D341Med (cell line): ENCODE results near the gene OR5K2.

Source experiments
- DNase-seq: peaks from one replicate; pipeline ENCODE4 v3.0.0; 2012; ENCODE audit warnings: low spot score

The OR5K2 gene

DNA sequence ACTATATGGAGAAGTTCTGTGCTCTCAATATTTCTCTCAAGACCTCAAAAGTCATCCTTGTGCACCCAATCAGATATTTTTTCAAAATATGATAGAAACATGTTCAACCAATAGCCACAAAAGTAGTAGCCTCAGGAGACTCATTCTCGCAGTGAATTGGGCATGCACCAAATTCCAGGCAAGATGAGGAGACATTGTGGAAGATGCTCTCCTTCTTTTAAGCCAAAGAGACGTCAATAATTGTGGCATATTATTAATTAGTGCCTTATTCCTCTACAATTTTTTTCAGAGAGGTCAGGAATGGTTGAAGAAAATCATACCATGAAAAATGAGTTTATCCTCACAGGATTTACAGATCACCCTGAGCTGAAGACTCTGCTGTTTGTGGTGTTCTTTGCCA lies at the start of gene OR5K2:
Gene OR5K2 (plus strand): TSS at position 301 of the 400 bp plus-strand sequence. CDS start 0 bp downstream, at position 301.
- DNase-seq: no peak

DNA sequence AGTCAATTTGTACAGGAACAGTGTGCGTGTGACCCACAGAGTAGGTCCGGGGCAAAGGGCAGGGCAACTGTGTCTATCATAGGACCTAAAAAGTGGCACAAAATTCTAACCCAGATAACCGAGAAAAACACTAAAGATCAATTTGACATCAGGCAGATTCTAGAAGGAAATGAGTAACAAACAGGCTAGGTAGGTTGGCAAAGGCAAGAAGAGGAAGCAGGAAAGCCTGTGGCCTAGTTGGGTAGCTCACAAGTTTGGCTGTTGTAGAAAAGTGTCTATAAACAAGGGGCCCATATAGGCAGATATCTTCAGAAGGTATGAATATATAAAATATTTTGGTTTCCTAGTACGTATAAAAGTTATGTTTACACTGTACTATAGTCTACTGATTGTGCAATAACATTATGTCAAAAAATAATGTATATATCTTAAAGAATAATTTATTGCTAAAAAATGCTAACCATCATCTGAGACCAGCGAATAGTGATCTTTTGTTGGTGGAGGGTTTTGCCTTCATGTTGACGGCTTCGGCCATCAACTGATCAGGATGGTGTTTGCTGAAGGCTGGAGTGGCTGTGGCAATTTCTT lies 47.8 kb upstream of the OR5K2 start:
- no peak for DNase-seq

DNA sequence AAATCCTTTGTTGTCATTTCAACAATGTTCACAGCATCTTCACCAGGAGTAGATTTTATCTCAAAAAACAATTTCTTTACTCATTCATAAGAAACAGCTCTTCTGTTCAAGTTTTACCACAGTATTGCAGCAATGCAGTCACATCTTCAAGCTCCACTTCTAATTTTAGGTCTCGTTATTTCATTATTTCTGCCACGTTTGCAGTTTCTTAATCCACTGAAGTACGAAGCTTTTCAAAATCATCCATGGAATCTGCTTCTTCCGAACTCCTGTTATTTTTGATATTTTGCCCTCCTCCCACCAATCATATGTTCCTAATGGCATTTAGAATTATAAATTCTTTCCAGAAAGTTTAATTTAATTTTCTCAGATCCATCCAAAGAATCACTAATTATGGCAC lies 47.1 kb upstream of the OR5K2 start:
- no peak for DNase-seq

DNA sequence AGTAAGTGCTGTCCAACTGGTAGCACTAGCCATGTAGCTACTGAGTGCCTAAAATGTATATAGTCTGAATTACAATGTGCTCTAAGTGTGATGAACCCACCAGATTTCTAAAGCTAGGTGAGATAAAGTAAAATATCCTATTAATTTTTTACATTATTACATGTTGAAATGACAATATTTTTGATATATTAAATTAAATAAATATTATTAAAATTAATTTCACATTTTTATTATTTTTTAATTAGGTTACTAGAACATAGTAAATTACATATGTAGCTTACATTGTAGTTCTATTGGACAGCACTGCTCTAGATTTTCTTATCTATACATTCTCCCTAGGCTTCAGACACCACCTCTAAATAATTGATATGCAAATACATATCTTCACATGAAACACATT lies 43.7 kb upstream of the OR5K2 start:
- DNase-seq: no peak

DNA sequence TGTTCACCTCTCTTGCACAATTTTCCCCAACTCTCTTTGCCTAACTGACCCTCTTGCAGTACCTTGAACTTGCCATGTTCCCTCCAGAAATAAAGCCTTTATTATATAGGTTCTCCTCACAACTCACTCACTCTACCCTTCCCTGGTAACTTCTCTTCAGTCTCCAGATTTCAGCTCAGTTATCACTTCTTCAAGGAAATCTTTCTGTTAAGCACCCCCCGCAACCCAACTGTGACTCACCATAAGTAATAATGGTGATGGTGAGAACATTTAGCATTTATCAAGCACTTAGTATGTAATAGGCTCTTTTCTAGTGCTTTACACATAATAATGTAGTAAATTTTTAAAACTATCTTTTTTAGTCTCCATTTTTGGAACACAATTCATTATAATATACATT lies 42.6 kb upstream of the OR5K2 start:
- DNase-seq: no peak

DNA sequence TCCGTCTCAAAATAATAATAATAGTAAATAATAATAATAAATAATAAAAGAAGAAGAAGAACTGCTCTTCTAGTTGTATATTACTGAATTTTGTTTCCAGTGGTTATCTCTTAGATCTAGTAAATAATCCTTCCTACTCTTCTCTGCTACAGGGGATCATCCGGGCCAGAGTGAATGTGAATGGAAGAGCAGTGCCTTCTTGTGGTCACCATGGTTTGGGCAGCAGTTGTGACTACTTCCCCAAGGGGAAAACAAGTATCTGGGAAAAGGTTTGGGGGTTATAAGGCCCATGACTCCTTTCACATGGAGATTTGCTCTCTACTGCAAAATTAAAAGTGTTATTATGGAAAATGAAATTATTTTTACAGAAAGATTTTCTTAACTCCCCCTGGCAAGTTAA lies 39.9 kb upstream of the OR5K2 start:
- DNase-seq: no peak

DNA sequence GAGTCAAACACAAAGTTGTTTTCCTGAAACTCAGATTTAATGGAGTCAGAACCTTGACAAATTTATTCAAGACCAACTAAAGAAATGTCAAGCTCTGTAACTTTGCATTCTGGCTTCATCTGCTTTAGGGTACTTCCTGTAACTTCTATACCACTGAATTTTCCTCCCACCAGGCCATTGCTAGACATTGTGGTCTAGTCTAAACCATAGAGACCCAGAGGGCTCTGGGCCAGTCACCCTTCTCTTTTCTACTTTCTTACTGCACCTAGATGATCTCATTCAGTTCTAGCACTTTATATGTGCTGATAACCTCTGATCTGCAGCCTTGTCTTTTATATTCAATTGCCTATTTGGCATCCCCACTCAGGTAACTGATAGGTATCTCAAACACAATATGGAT lies 37.3 kb upstream of the OR5K2 start:
- DNase-seq: no peak

DNA sequence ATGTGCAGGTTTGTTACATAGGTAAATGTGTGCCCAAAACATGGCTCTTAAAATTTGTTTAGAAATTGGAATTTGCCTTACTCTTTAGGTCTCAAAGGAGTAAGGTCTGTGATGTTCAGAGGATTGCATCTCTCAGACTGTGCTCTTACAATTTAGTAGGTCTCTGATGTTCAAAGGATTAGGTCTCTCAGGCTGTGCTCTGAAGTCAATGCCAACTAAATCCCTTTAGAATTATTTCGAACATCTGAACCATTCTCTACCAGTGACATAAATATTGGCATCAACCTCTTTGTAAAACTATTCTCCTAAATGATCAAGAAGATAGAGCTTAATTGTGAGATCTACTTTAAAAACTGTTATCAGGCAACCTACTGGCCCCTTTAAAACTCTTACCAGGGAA lies 34.6 kb upstream of the OR5K2 start, which contains the start of gene OR5K1:
Gene OR5K1 (plus strand): TSS at position 301 of the 400 bp plus-strand sequence. CDS start 6,376 bp downstream, outside the sequence.
- no peak for DNase-seq

DNA sequence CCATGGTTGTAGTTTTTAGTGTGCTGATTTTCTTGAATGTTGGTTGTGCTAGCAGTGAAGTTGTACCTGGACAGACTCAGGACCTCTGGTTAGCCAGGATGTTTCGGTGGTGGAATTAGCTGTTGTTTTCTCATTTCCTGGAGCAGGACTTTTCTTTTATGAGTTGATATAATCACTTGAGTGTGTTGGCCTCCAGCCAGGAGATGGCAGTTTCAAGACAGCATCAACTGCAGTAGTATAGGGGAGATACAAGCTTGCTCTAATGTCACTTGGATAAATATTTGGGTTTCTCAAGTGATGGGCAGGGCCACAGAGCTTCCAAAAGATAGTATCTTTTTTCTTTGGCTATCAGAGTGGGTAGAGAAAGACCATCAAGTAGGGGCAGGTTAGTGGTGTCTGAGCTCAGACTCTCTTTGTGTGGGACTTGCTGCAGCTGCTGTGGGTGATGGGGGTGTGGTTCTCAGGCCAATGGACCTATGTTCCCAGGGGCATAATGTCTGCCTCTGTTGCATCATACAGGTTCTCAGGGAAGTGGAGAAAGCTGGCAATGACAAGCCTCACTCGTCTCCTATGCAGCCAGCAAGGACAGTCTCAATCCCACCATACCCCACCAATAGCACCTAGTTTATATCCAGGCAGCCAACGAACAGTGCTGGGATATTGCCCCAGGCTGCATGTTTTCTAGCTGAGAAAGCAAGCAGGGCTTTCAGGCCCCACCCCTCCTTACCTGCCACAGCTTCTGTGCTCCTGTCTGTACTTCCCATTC lies 14.6 kb upstream of the OR5K2 start:
- no peak for DNase-seq

DNA sequence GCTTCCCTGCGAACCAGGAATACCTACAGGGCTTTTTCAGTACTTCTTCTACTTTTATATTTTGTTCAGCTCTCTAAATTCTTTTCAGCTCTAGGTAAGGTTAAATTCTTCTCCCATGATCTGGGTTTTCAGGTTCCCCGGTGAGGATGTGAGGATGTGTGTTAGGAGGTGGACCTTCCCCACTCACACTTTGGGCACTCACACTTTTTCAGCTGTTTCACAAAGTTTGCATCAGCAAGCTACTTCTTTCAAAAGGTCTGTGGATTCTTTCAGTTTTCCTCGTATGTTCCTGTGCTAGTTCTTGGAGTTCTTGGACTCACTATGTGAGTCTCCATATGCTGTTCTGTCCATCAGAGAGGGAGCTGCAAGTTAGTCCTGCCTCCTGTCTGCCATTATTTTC lies 13.9 kb upstream of the OR5K2 start:
- no peak for DNase-seq

DNA sequence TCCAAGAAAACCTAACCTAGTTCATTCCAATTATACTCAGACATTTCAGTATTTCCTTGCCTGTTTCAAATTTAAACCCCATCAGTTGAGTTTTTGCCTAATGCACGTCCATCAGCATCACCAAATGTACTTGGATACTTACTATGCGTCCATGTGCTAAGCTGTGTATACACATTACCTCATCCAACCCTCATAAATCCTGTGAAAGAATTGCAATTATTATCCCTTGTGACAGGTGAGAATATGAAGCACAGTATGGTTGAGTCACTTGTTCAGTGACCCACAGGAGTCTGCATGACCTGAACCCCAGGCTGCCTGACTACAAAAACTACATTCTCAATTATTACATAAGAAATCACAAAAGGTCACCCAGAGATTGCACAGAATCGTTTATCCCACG lies 2.5 kb downstream of the OR5K2 start:
- DNase-seq: no peak

DNA sequence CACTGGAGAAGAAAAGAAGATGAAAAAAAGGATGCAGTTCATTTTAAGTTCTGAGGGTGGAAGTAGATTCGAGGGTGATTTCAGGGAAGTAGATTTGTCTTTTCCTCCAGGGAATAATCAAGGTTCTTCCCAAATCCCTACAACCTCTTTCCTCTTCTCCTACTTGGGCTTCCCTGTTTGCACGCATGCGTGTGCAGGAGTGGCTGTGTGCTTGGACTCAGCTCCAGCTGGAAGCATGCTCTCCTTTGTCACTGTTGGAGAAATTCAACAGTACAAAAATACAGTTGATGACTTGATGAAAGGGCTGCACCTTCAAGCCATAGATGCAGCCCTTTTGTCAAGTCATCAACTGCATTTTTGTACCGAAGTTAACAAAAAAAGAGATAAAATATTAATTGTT lies 3.8 kb downstream of the OR5K2 start:
- DNase-seq: no peak

DNA sequence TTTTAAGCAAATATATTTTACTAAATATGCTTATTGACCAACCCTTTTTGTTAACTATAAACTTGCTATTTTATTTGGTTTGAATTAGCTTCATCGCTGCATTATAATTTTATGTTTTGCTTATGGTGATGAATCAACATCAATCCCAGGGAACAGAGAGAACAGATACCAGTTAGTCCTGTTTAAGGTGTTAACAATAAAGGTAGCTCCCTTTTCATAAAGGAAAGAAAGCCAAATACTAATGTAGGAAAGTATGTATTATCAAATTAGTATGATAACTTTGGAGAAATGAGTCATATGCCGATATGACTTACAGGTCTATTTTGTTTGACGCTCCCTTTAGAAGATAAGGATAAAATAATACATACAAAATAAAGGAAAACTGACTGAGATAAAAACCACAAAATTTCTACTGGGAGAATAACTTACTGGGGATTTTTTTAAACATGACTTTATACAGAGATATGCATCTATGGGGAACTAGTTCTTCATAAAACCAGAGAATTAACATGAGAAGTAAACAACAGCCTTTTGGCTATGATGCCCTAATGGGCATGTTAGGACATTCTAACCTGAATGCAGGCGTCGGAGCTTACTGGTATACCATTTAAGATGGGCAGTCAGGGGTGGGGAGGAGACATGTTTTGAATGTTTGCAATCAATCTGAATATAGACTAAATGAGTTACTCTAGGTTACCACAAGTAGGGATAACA lies 4.5 kb downstream of the OR5K2 start:
- no peak for DNase-seq

DNA sequence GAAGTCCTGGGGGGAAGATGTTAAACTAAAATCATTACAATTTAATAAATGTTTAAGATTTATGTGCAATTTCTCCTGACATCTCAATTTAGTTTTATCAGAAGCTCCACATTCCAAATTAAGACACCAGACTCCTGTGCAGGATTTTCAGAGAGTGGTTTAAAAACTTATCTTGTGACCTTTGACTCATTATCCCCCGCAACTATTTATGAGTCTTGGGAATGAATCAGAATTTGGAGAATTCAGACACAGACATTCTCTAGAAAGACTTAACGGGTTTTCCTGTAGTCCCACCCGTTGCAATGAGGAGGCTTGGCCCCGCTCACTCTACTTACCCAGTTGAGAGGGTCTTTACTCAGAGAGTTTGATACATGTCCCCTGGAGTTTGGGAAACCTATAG lies 7.1 kb downstream of the OR5K2 start:
- DNase-seq: no peak

DNA sequence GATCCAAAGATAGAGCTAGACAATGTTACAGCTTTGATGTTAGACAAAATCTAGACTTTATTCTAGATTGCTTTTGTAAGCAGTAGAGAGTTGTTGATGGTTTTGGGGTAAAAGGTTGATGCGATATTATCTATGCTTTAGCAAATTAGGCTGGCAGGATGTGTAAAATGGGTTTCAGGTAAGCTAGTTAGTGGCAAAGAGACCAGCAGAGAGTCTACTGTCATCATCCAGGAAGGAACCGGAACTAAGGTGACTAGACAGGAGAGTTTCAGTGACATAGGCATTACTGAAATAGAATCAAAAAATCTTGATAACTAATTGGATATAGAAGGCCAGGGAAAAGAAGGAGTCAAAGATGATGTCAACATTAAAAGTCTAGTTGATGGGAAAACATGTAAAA lies 11.1 kb downstream of the OR5K2 start:
- DNase-seq: no peak

DNA sequence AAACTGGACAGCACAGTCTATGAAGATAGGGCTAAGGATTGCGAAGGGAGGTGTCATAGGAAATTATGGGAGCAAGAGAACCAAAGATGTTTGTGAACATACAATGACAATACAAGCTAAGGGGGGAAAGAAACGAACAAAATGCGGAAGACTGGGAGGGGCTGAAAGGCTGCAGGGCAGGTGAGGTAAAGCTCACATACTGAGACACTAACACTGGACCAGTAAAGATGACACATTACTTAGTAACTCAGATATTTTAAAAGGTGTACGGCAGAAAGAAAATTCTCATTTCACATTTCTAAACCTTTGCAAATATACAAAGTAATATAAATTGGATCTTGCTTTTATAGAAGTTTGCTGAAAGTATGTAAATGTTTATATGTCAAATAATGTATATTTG lies 15.1 kb downstream of the OR5K2 start:
- no peak for DNase-seq

DNA sequence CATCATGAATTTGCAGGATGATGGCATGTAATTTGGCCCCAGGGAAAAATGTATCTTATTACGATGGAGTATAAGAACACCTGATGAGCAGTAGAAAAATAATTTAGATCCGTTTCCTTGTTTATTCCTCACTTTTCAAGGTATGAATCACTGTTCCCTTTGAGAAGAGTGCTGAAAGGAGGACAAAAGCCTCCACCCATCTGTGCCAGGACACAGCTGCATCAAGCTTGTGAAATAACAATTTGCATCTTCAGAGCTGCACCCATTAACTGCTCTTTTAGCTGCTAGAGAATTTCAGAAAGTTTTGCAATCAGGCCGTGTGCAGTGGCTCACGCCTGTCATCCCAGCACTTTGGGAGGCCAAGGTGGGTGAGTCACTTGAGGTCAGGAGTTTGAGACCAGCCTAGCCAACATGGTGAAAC lies 15.6 kb downstream of the OR5K2 start:
- DNase-seq: no peak

DNA sequence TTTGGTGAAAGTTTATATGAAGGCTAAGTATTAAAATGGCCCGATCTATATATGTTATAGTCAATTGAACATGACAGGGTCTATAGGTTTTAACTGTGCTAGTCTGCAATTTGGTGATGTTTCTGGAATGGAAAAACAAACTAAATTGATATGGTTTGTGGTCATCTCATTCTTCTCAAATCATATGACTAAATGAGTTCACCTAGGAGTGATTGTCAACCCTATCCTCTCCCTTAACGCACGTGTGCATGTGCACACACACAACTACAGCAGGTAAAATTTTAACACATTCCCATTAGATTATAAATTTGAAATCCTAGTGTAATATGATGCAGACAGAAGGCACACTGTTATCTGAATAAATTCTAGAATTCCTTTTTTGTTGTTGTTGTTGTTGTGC lies 16.3 kb downstream of the OR5K2 start:
- no peak for DNase-seq

DNA sequence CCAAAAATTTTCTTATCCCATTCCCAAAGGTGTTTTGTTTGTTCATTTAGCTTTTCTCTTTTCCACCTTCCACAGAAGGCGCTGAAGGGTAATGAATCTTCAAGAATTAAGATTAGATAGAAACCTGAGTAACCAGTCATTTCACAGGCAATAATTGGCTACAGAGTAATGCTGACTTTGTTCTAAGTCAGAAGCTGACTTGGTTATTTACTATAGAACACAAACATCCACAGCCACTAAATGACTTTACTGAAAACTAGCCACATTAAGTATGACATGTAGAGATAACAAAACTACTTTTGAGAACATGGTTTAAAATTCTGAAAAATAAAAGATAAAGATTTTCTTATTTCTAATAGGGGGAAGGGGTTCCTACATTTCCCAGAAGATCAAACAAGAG lies 17.5 kb downstream of the OR5K2 start:
- DNase-seq: no peak

DNA sequence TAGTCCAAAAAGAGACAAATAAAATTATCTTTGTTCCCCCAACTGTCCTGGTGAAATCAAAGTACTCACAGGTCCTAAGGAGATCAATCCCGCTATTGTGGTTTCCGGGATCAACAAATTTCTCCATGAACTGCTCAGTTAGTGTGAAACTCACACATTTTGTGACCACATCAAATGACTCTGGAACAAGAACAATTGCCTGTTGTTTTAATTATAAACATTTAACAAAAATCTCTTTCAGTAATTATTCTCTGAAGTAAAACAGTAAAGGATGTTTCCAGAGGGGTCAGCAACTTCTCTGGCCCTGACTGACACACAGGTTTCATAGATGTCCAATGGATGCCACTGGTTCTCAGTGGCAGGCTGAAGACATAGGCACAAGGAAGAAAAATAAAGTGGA lies 21.3 kb downstream of the OR5K2 start:
- DNase-seq: no peak

DNA sequence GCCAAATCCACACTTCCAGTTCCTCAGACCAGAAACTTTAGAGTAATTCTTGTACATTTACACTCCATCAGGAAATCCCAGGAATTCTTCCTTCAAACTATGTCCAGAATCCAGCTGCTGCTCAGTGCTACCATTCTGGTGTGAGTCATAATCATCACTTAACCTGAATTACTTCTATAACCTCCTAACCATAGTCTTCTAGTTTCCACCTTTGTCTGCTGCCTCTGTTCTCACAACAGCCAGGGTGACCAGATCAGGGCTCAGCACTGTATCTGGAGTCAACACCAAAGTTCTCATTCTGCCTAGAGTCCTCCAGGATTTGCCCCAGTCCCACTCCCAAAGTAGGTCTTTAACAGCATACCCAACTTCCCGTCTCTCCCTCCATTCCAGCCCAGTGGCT lies 21.9 kb downstream of the OR5K2 start:
- no peak for DNase-seq

DNA sequence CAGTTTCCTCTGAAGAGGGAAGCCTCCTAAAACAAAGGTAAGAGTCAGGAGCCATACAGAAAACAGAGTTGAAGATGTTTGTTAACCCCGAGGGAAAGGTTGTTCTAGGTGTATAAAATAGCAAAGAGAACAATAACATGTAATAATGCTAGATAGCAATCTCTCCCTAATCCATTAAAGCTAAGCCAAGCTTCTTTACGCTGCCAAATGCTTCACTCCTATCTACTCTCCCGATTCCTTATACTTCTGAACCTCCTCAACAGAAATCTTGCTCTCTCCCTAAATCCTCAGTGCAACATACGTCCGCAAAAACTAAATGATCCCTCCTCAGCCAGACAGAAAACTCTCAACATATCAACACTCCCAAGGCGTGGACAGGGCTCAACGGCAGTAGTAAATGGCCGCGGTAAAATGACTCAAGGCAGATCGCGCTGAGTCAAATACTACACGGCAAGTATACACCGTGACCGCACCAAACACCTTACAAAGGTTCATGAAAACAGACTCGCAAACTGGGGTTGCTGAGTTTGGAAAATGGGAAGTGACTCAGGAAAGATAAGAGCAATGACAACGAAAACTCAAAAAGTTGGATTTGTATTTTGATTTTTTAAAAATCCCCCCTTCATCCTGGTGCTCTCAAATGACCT lies 24.5 kb downstream of the OR5K2 start:
- peak; percentile 45 for DNase-seq
